SK-N-SH (cell line): Measurements from ENCODE around the gene JAK1. TPM values are rescaled to one million over a fixed set of nuclear protein-coding genes. Genes with fewer than 3 reads are reported as not detected.

Experiments
- CTCF ChIA-PET: fragments of 300-600, 350-600 bp; formaldehyde crosslinking; extraction: SDS; loops from one replicate; lab custom pipeline; 2021; lab: Yijun Ruan, JAX
- POLR2A ChIA-PET: fragments of 350-600 bp; sonication (Branson Sonifier 250); formaldehyde crosslinking; extraction: SDS; loops from one replicate; lab custom pipeline; 2020; ENCODE audit warnings: antibody characterized with exemption, inconsistent platforms; lab: Yijun Ruan, JAX
- DNase-seq: peaks from one replicate; pipeline ENCODE4 v3.0.0; 2012
- H2AFZ ChIP-seq: fragments of 200-600 bp; sonication (generic); 2 replicates; pipeline ENCODE4 v1.8.1; 2016; ENCODE audit warnings: antibody characterized with exemption, mild to moderate bottlenecking, low read depth
- H3F3A ChIP-seq: fragments of 200-600 bp; sonication (generic); replicated peaks from 2 replicates; pipeline ENCODE3; 2016; ENCODE audit warnings: antibody characterized with exemption, mild to moderate bottlenecking; ENCODE audit not compliant: insufficient read depth
- H3K27ac ChIP-seq, 2 experiments: fragments of 200-500 bp in 1 of 2; fragments of 200-600 bp in 1 of 2; sonication (Bioruptor generic) in 1 of 2; sonication (generic), shearing (Covaris generic) in 1 of 2; 2 replicates each; pipeline versions ENCODE4 v1.5.1 to v1.6.1; 2014 to 2016; ENCODE audit warnings: low read depth in 2 of 2, inconsistent platforms in 1 of 2, low read length in 1 of 2, mild to moderate bottlenecking in 1 of 2, mixed read lengths in 1 of 2
- H3K27me3 ChIP-seq: fragments of 200-600 bp; sonication (generic), shearing (Covaris generic); 2 replicates; pipeline ENCODE4 v1.6.1; 2016; ENCODE audit warnings: mixed run types; ENCODE audit not compliant: insufficient read depth
- H3K36me3 ChIP-seq, 2 experiments: fragments of 200-500 bp in 1 of 2; fragments of 200-600 bp in 1 of 2; sonication (Bioruptor generic) in 1 of 2; sonication (generic) in 1 of 2; replicated peaks in 1 of 2; 2 replicates each; pipeline versions ENCODE3 to v1.5.1; 2014 to 2016; ENCODE audit warnings: low read length in 1 of 2, mild to moderate bottlenecking in 1 of 2; ENCODE audit not compliant: insufficient read depth in 2 of 2, control insufficient read depth in 1 of 2
- H3K4me1 ChIP-seq, 2 experiments: fragments of 200-500 bp in 1 of 2; fragments of 200-600 bp in 1 of 2; sonication (Bioruptor generic) in 1 of 2; sonication (generic), shearing (Covaris generic) in 1 of 2; 2 replicates each; pipeline versions ENCODE4 v1.5.1 to v1.6.1; 2014 to 2016; ENCODE audit warnings: low read depth in 1 of 2, low read length in 1 of 2, mixed run types in 1 of 2; ENCODE audit not compliant: insufficient read depth in 2 of 2, control insufficient read depth in 1 of 2
- H3K4me2 ChIP-seq: fragments of 200-600 bp; sonication (generic), shearing (Covaris generic); 2 replicates; pipeline ENCODE4 v1.6.1; 2017; ENCODE audit warnings: mixed run types
- H3K4me3 ChIP-seq, 2 experiments: fragments of 200-500 bp in 1 of 2; fragments of 200-600 bp in 1 of 2; sonication (Bioruptor generic) in 1 of 2; sonication (generic), shearing (Covaris generic) in 1 of 2; 2 replicates each; pipeline versions ENCODE4 v1.5.1 to v1.8.1; 2014 to 2016; ENCODE audit warnings: low read depth in 2 of 2, inconsistent platforms in 1 of 2, low read length in 1 of 2, mild to moderate bottlenecking in 1 of 2, mixed read lengths in 1 of 2, moderate library complexity in 1 of 2
- H3K79me2 ChIP-seq: fragments of 200-600 bp; sonication (generic); 2 replicates; pipeline ENCODE4 v1.8.1; 2017; ENCODE audit warnings: mild to moderate bottlenecking; ENCODE audit not compliant: insufficient read depth
- H3K9ac ChIP-seq: fragments of 200-600 bp; sonication (generic); 2 replicates; pipeline ENCODE4 v1.6.1; 2017; ENCODE audit warnings: mixed run types
- H3K9me2 ChIP-seq: fragments of 200-600 bp; sonication (generic); 2 replicates; pipeline ENCODE4 v1.6.1; 2017; ENCODE audit warnings: mixed run types
- H3K9me3 ChIP-seq: fragments of 200-600 bp; sonication (generic); 2 replicates; pipeline ENCODE4 v1.6.1; 2017; ENCODE audit warnings: mixed run types, mild to moderate bottlenecking, moderate library complexity
- H4K20me1 ChIP-seq: fragments of 200-600 bp; sonication (generic); 2 replicates; pipeline ENCODE4 v1.6.1; 2017; ENCODE audit warnings: mild to moderate bottlenecking, mixed run types; ENCODE audit not compliant: insufficient read depth
- CHD2 ChIP-seq: fragments of 150-350 bp; IDR thresholded peaks from 2 replicates; pipeline ENCODE4 v1.6.1; 2018; ENCODE audit warnings: low read length; ENCODE audit not compliant: partially characterized antibody
- ELF1 ChIP-seq: IDR thresholded peaks from 2 replicates; pipeline ENCODE4 v1.4.0; 2012
- FOXM1 ChIP-seq: IDR thresholded peaks from 2 replicates; pipeline ENCODE4 v1.4.0; 2012; ENCODE audit warnings: low read depth, mild to moderate bottlenecking
- GABPA ChIP-seq: IDR thresholded peaks from 2 replicates; pipeline ENCODE4 v1.4.0; 2012; ENCODE audit warnings: low read depth, mild to moderate bottlenecking
- JUND ChIP-seq: IDR thresholded peaks from 2 replicates; pipeline ENCODE4 v1.4.0; 2012
- MXI1 ChIP-seq: IDR thresholded peaks from 2 replicates; pipeline ENCODE4 v1.6.1; 2012; ENCODE audit warnings: mild to moderate bottlenecking, low read depth, low read length, improper control_type of control experiment
- RAD21 ChIP-seq: IDR thresholded peaks from 2 replicates; pipeline ENCODE4 v1.6.1; 2012; ENCODE audit warnings: mild to moderate bottlenecking, low read length
- RFX5 ChIP-seq: IDR thresholded peaks from 2 replicates; pipeline ENCODE4 v1.6.1; 2012; ENCODE audit warnings: mild to moderate bottlenecking, improper control_type of control experiment, low read length
- SIN3A ChIP-seq: IDR thresholded peaks from 2 replicates; pipeline ENCODE4 v1.6.1; 2012; ENCODE audit warnings: low read depth, mild to moderate bottlenecking, low read length, moderate library complexity, borderline replicate concordance
- WGBS: methylation state at CpG from one replicate; pipeline ENCODE4 v1.1.6; 2017; ENCODE audit warnings: low lambda C conversion rate; 5-methylcytosine and 5-hydroxymethylcytosine counted together
- polyA plus RNA-seq, 3 experiments: library from polyadenylated mRNA; depleted of rRNA; stranded (reverse); fragments of >200 nt; gene quantifications; 2 replicates each; pipeline ENCODE4 v1.2.3, GENCODE V29; 2012
- TF ChIP-seq, protein P1 (sequence below): fragments of 200-600 bp; sonication (generic); IDR thresholded peaks from 2 replicates; pipeline ENCODE4 v1.6.1; 2017; ENCODE audit warnings: antibody characterized with exemption, mild to moderate bottlenecking, moderate library complexity

JAK1 gene
- polyA plus RNA-seq, 1 of the 3 experiments (the other 2 are of a cell fraction), result 47.5 TPM

DNA sequence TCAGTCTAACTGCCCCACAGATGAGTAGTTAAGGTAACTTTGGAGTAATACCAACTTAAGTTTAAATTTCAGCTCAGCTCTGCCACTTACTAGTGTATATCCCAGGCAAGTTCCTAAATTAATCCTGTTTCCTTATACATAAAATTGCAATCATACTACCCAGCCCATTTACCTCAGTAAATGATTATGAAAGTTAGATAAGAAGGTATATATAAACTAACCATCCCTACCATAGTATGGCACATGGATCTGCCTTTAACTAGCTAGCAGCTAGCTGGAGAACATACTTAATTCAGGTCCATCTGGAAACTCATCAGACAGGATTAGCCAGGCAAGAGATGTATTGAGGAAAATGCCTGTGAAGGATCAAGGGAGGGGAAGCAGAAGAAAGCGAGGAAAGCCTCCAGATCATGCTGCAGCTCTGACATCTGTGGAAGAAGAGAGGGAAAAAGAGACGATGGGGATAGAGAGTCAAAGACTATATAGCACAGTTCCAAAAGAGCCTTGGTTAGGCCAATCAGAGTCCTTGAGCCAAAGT is 8.0 kb upstream of the JAK1 start (continued):
- no peak for TF ChIP-seq FOXM1

DNA sequence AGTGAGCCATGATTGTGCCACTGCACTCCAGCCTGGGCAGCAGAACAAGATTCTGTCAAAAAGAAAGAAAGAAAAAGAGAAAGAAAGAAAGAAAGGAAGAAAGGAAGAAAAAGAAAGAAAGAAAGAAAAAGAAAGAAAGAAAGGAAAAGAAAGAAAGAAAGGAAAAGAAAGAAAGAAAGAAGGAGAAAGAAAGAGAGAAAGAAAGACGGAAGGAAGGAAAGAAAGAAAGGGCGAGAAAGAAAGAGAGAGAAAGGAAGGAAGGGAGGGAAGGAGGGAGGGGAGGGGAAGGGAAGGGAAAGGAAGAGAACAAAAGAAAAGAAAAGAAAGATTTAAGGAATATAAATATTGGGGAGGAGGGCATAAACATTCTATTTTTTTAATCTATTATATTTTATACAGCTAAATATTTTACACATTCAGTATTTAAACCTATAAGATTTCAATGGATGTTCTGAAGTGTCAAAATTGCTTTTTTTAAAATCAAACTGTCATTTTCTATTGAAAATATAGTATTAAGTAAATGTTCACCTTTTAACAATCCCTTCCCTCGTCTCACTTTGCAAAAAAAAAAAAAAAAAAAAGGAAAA is 6.8 kb upstream of the JAK1 start:
- no peak overlapping the region for H3K4me3 ChIP-seq
- H3K36me3 ChIP-seq, result no peaks in the 10 kb centered on the region
- H3K9ac ChIP-seq, result no peak overlapping the region
- H3K4me1 ChIP-seq, result no peaks in the 10 kb centered on the region
- no peak overlapping the region for H3K27ac ChIP-seq
- peaks cover 3% of the 10 kb centered on the region for H3F3A ChIP-seq
- no peaks in the 10 kb centered on the region for H3K27me3 ChIP-seq
- no peak for DNase-seq
- H3K9me3 ChIP-seq, result no peaks in the 10 kb centered on the region
- H2AFZ ChIP-seq, result no peak overlapping the region
- H4K20me1 ChIP-seq, result no peaks in the 10 kb centered on the region
- H3K9me2 ChIP-seq, result no peaks in the 10 kb centered on the region
- CTCF ChIA-PET, result no interaction called here
- POLR2A ChIA-PET, result no interaction called here
- 96% methylated on average over 3 of the region's 3 CpGs for WGBS
- H3K79me2 ChIP-seq, result no peaks in the 10 kb centered on the region
- H3K4me2 ChIP-seq, result no peak overlapping the region
- TF ChIP-seq CHD2, result no peak
- TF ChIP-seq SIN3A, result no peak
- TF ChIP-seq ELF1, result no peak
- no peak for TF ChIP-seq RFX5
- TF ChIP-seq JUND, result no peak
- TF ChIP-seq, protein P1, sequence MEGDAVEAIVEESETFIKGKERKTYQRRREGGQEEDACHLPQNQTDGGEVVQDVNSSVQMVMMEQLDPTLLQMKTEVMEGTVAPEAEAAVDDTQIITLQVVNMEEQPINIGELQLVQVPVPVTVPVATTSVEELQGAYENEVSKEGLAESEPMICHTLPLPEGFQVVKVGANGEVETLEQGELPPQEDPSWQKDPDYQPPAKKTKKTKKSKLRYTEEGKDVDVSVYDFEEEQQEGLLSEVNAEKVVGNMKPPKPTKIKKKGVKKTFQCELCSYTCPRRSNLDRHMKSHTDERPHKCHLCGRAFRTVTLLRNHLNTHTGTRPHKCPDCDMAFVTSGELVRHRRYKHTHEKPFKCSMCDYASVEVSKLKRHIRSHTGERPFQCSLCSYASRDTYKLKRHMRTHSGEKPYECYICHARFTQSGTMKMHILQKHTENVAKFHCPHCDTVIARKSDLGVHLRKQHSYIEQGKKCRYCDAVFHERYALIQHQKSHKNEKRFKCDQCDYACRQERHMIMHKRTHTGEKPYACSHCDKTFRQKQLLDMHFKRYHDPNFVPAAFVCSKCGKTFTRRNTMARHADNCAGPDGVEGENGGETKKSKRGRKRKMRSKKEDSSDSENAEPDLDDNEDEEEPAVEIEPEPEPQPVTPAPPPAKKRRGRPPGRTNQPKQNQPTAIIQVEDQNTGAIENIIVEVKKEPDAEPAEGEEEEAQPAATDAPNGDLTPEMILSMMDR, result no peak

DNA sequence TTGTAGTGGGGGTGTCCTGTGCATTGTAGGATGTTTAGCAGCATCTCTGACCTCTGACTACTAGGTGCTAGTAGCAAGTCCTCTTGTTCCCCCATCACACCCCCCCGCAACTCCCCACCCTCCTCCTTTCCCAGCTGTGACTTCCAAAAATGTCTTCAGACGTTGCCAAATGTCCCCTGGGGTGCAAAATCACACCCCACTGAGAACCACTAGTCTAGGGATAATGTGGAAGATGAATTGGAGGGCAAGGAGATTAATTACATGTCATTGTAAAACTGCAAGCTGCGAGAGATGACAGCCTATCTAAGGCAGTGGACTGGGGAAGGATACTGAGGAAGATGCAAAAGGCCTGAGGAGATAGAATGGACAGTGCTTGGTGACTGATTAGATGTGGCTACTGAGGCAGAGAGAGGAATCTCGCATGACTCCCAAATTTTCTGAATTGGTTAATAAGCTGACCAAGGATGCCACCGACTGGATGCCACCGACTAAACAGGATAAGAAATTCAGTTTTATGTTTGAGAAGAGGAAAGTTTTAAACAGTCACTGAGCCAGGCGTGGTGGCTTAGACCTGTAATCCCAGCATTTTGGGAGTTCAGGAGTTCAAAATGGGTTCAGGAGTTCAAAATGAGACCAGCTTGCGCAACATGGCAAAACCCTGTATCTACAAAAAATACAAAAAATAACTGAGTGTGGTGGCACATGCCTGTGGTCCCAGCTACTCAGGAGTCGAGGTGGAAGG is 3.1 kb upstream of the JAK1 start:
- Histone ChIP-seq H3K9me3 (no peaks in the 10 kb centered on the region), H3K4me1 (peaks cover 0 to 4% of the 10 kb centered on the region in 2 experiments; a peak in 3 of 4 replicates), H3K36me3 (no peaks in the 10 kb centered on the region), H3K27me3 (no peaks in the 10 kb centered on the region), H3K27ac (no peak overlapping the region), H3K9me2 (no peaks in the 10 kb centered on the region), H3K4me3 (no peak overlapping the region), H3F3A (peaks cover 3% of the 10 kb centered on the region), H4K20me1 (peaks cover 2% of the 10 kb centered on the region; the same call in 1 of the 2 replicates), H2AFZ (no peak overlapping the region), H3K9ac (no peak overlapping the region), H3K79me2 (peaks cover 17% of the 10 kb centered on the region), H3K4me2 (no peak overlapping the region)
- POLR2A ChIA-PET, result no interaction called here
- WGBS, result 75% methylated on average over 9 of the region's 9 CpGs
- CTCF ChIA-PET, result interaction anchor here (0.7 kb wide), 1 partner anchor 453 kb away, joined by 3 read pairs; no protein-coding TSS in a partner anchor
- DNase-seq, result no peak
- TF ChIP-seq, protein P1, result peak; percentile 28
- TF ChIP-seq GABPA (no peak), RAD21 (peak; percentile 47), MXI1 (no peak)
